Stimulated activated memory B cell treated with anti-CD40 and anti-IgM and Interleukin-4, amounts not matched to agents 10 μg/mL and 1 μg/mL and 100 μg/mL, for 72 hours (primary cell): Measurements from ENCODE around the gene RPS6KL1.

Experiments used
- ATAC-seq: fragments of 150-1000 bp; cut with Tn5 transposase; 2 replicates; pipeline ENCODE4 v1.10.0; 2021
- H3K27ac Mint-ChIP-seq: one replicate; pipeline ENCODE4 v1.8.0; 2022; ENCODE audit warnings: mild to moderate bottlenecking, mixed read lengths
- H3K27me3 Mint-ChIP-seq: one replicate; pipeline ENCODE4 v1.8.0; 2022; ENCODE audit warnings: mixed read lengths
- H3K36me3 Mint-ChIP-seq: one replicate; pipeline ENCODE4 v1.8.0; 2022; ENCODE audit warnings: mixed read lengths
- H3K4me1 Mint-ChIP-seq: one replicate; pipeline ENCODE4 v1.8.0; 2022; ENCODE audit warnings: mixed read lengths
- H3K4me3 Mint-ChIP-seq: one replicate; pipeline ENCODE4 v1.8.0; 2022; ENCODE audit warnings: mild to moderate bottlenecking, moderate library complexity, mixed read lengths
- H3K9me3 Mint-ChIP-seq: one replicate; pipeline ENCODE4 v1.8.0; 2022; ENCODE audit warnings: mixed read lengths

Gene RPS6KL1

GRCh38 chr14:74922752-74923401 is at the start of gene RPS6KL1:
TSS of gene RPS6KL1 (minus strand) at chr14:74923260. CDS start at chr14:74921541, 1,719 bp downstream.
- Mint-ChIP-seq H3K9me3 (no peaks in the 10 kb centered on the region), H3K27ac (peak within 1 kb of the TSS; percentile 40), H3K4me3 (peak within 1 kb of the TSS; percentile 74), H3K36me3 (no peaks in the 10 kb centered on the region), H3K4me1 (peaks cover 17% of the 10 kb centered on the region), H3K27me3 (no peaks in the 10 kb centered on the region)
- ATAC-seq: peak; percentile 92

- H3K4me1 Mint-ChIP-seq: peaks cover 2% of the 10 kb centered on the region
- H3K27me3 Mint-ChIP-seq: no peaks in the 10 kb centered on the region
- H3K9me3 Mint-ChIP-seq: no peaks in the 10 kb centered on the region
- H3K27ac Mint-ChIP-seq: no peak overlapping the region
- ATAC-seq: no peak
- no peak overlapping the region for H3K4me3 Mint-ChIP-seq
- H3K36me3 Mint-ChIP-seq: no peaks in the 10 kb centered on the region
Observed at GRCh38 chr14:74968811-74969210, 45.8 kb upstream of the RPS6KL1 start.

- H3K27ac Mint-ChIP-seq: no peak overlapping the region
- H3K27me3 Mint-ChIP-seq: no peaks in the 10 kb centered on the region
- H3K36me3 Mint-ChIP-seq: no peaks in the 10 kb centered on the region
- H3K4me3 Mint-ChIP-seq: no peak overlapping the region
- peaks cover 24% of the 10 kb centered on the region for H3K4me1 Mint-ChIP-seq
- no peak for ATAC-seq
- H3K9me3 Mint-ChIP-seq: no peaks in the 10 kb centered on the region
Observed at GRCh38 chr14:74965486-74966153, 42.6 kb upstream of the RPS6KL1 start.

- Mint-ChIP-seq H3K27me3 (no peaks in the 10 kb centered on the region), H3K9me3 (no peaks in the 10 kb centered on the region), H3K36me3 (no peaks in the 10 kb centered on the region), H3K4me3 (no peak overlapping the region), H3K27ac (no peak overlapping the region), H3K4me1 (peaks cover 24% of the 10 kb centered on the region)
- no peak for ATAC-seq
Observed at GRCh38 chr14:74964787-74965485, 41.9 kb upstream of the RPS6KL1 start.

GRCh38 chr14:74963705-74964271 is 40.7 kb upstream of the RPS6KL1 start:
- Mint-ChIP-seq H3K4me1 (peaks cover 24% of the 10 kb centered on the region), H3K36me3 (no peaks in the 10 kb centered on the region), H3K27me3 (no peaks in the 10 kb centered on the region), H3K27ac (peak overlapping the region; percentile 82), H3K4me3 (peak overlapping the region; percentile 22), H3K9me3 (no peaks in the 10 kb centered on the region)
- no peak for ATAC-seq

- peak overlapping the region; percentile 22 for H3K4me3 Mint-ChIP-seq
- H3K36me3 Mint-ChIP-seq: no peaks in the 10 kb centered on the region
- peak overlapping the region; percentile 82 for H3K27ac Mint-ChIP-seq
- H3K4me1 Mint-ChIP-seq: peaks cover 24% of the 10 kb centered on the region
- H3K9me3 Mint-ChIP-seq: no peaks in the 10 kb centered on the region
- no peaks in the 10 kb centered on the region for H3K27me3 Mint-ChIP-seq
- peak; percentile 64 for ATAC-seq
Observed at GRCh38 chr14:74963178-74963704, 40.2 kb upstream of the RPS6KL1 start.

- Mint-ChIP-seq H3K27me3 (no peaks in the 10 kb centered on the region), H3K9me3 (no peaks in the 10 kb centered on the region), H3K27ac (peak overlapping the region; percentile 82), H3K4me1 (peaks cover 24% of the 10 kb centered on the region), H3K36me3 (no peaks in the 10 kb centered on the region), H3K4me3 (peak overlapping the region; percentile 22)
- peak; percentile 69 for ATAC-seq
Observed at GRCh38 chr14:74962493-74962892, 39.4 kb upstream of the RPS6KL1 start.

- H3K9me3 Mint-ChIP-seq: no peaks in the 10 kb centered on the region
- no peaks in the 10 kb centered on the region for H3K36me3 Mint-ChIP-seq
- H3K27ac Mint-ChIP-seq: peak overlapping the region; percentile 82
- H3K4me3 Mint-ChIP-seq: peak overlapping the region; percentile 22
- peaks cover 24% of the 10 kb centered on the region for H3K4me1 Mint-ChIP-seq
- ATAC-seq: no peak
- no peaks in the 10 kb centered on the region for H3K27me3 Mint-ChIP-seq
Observed at GRCh38 chr14:74962046-74962445, 39.0 kb upstream of the RPS6KL1 start.

GRCh38 chr14:74961238-74961911 is 38.3 kb upstream of the RPS6KL1 start:
- Mint-ChIP-seq H3K27ac (no peak overlapping the region), H3K27me3 (peaks cover 3% of the 10 kb centered on the region), H3K36me3 (no peaks in the 10 kb centered on the region), H3K4me3 (no peak overlapping the region), H3K9me3 (no peaks in the 10 kb centered on the region), H3K4me1 (peaks cover 24% of the 10 kb centered on the region)
- ATAC-seq: no peak

- Mint-ChIP-seq H3K27me3 (peaks cover 6% of the 10 kb centered on the region), H3K4me3 (no peak overlapping the region), H3K9me3 (no peaks in the 10 kb centered on the region), H3K4me1 (peaks cover 24% of the 10 kb centered on the region), H3K27ac (no peak overlapping the region), H3K36me3 (no peaks in the 10 kb centered on the region)
- ATAC-seq: no peak
Observed at GRCh38 chr14:74960736-74961135, 37.7 kb upstream of the RPS6KL1 start.

GRCh38 chr14:74959596-74960180 is 36.6 kb upstream of the RPS6KL1 start:
- Mint-ChIP-seq H3K4me1 (peaks cover 24% of the 10 kb centered on the region), H3K9me3 (no peaks in the 10 kb centered on the region), H3K27me3 (peaks cover 6% of the 10 kb centered on the region), H3K4me3 (no peak overlapping the region), H3K36me3 (no peaks in the 10 kb centered on the region), H3K27ac (no peak overlapping the region)
- no peak for ATAC-seq

GRCh38 chr14:74956280-74957072 is 33.4 kb upstream of the RPS6KL1 start:
- Mint-ChIP-seq H3K36me3 (no peaks in the 10 kb centered on the region), H3K9me3 (no peaks in the 10 kb centered on the region), H3K4me3 (peak overlapping the region; percentile 38), H3K27ac (no peak overlapping the region), H3K4me1 (no peaks in the 10 kb centered on the region), H3K27me3 (peaks cover 23% of the 10 kb centered on the region)
- ATAC-seq: no peak

GRCh38 chr14:74956027-74956279 is 32.9 kb upstream of the RPS6KL1 start:
- Mint-ChIP-seq H3K27ac (no peak overlapping the region), H3K9me3 (no peaks in the 10 kb centered on the region), H3K4me1 (no peaks in the 10 kb centered on the region), H3K27me3 (peaks cover 23% of the 10 kb centered on the region), H3K4me3 (peak overlapping the region; percentile 15), H3K36me3 (no peaks in the 10 kb centered on the region)
- no peak for ATAC-seq
